WI38 (cell line): ENCODE results near the gene STX19.
A peak's percentile ranks its signal among the peaks of the same experiment; 100 is the strongest.
"Not testable (repeated sequence)": the region's sequence is repeated elsewhere in the genome, so short reads cannot be mapped to it uniquely, and the experiment has no call there.

ENCODE experiments used
- H3K4me3 ChIP-seq: 2 replicates; pipeline ENCODE4 v1.5.1; 2011; ENCODE audit warnings: low read depth, mild to moderate bottlenecking, control low read depth, low read length
- TF ChIP-seq, protein P1 (sequence below): IDR thresholded peaks from 2 replicates; pipeline ENCODE4 v1.5.1; 2012; ENCODE audit warnings: low read depth, mild to moderate bottlenecking, control low read depth, low read length

STX19 gene

GRCh38 chr3:93973131-93974126, 55.0 kb downstream of the STX19 start, which contains the start of gene PROS1:
Gene PROS1 (minus strand): TSS chr3:93973896. CDS start chr3:93973749, 147 bp downstream.
- peak within 1 kb of the TSS; percentile 69 for H3K4me3 ChIP-seq
- TF ChIP-seq, protein P1, sequence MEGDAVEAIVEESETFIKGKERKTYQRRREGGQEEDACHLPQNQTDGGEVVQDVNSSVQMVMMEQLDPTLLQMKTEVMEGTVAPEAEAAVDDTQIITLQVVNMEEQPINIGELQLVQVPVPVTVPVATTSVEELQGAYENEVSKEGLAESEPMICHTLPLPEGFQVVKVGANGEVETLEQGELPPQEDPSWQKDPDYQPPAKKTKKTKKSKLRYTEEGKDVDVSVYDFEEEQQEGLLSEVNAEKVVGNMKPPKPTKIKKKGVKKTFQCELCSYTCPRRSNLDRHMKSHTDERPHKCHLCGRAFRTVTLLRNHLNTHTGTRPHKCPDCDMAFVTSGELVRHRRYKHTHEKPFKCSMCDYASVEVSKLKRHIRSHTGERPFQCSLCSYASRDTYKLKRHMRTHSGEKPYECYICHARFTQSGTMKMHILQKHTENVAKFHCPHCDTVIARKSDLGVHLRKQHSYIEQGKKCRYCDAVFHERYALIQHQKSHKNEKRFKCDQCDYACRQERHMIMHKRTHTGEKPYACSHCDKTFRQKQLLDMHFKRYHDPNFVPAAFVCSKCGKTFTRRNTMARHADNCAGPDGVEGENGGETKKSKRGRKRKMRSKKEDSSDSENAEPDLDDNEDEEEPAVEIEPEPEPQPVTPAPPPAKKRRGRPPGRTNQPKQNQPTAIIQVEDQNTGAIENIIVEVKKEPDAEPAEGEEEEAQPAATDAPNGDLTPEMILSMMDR, result no peak

GRCh38 chr3:93969997-93970396, 58.4 kb downstream of the STX19 start:
- H3K4me3 ChIP-seq, result no peak overlapping the region
- TF ChIP-seq, protein P1, result no peak

DNA sequence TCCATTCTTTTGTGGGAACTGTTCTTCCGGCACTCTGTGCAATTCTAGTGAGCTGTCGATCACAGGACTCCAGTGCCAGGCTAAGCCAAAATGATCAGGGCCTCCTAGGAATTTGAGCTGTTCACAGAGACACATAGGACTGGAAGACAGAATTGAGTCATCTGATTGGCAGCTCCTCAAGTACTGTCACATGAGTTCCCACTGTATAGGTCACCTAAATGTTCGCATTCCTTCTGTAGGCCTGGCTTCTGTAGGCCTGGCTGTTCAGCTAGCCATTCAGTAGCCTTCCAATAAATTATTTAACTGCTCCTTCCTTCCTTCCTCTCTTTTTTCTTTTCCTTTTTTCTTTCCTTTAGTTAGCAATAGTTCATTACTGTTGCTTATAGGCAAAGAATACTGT, 59.0 kb downstream of the STX19 start:
- H3K4me3 ChIP-seq, result no peak overlapping the region

DNA sequence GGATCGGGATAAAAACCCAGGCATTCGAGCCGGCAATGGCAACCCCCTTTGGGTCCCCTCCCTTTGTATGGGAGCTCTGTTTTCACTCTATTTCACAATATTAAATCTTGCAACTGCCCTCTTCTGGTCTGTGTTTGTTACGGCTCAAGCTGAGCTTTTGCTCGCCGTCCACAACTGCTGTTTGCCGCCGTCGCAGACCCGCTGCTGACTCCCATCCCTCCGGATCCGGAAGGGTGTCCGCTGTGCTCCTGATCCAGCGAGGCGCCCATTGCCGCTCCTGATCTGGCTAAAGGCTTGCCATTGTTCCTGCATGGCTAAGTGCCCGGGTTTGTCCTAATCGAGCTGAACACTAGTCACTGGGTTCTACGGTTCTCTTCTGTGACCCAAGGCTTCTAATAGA, 63.3 kb downstream of the STX19 start:
- H3K4me3 ChIP-seq, result not testable (repeated sequence)

More for the DNA sequence above, 59.0 kb downstream of the STX19 start:
- TF ChIP-seq, protein P1, result no peak
